HT-29 (cell line): ENCODE results near the gene RAB7B. TPM values are rescaled to one million over a fixed set of nuclear protein-coding genes. Genes with fewer than 3 reads are reported as not detected.

Experiments
- DNase-seq: peaks from one replicate; pipeline ENCODE4 v3.0.0-alpha.2; 2015; ENCODE audit warnings: low spot score
- total RNA-seq: library from RNA; depleted of rRNA; stranded (reverse); fragments of >200 nt; shearing (Covaris generic); gene quantifications from 2 replicates; pipeline ENCODE4 v1.2.3, GENCODE V29; 2014

RAB7B gene
- total RNA-seq, 1 experiment from 2014 or later, result 9.0 TPM

GRCh38 chr1:206022766-206023165 is 19.6 kb upstream of the RAB7B start:
- DNase-seq, result no peak

- DNase-seq, result peak; percentile 80
These were observed 18.6 kb upstream of the RAB7B start for GRCh38 chr1:206021626-206022365.

DNA sequence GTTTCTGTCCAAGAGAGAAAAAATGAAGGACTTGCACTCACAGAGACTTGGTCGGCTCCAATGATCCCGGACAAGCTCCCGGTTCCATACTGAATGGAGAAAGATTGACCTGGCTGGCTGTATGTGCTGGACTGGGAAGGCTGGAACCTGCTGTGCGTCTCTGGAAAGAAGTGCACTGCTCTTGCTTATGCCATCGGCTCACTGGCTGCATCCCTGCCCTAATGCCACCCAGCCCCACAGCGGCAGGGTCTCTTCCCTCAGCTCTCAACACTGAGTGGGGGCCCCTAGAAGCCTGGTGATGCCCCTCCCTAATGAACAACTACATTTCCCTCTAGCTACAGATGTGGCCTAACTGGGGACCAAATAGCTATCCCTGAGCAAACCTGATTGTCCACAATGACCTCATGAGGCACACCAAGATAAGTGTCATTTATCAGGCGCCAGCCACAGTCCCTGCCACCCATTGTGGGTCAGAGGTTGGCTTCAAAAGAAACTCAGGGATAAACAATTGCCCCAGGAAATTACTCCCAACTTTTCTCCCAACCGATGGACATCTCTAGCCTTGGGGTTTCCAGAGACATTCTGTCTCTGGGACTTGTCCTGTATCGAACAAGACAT is 17.9 kb upstream of the RAB7B start:
- peak; percentile 86 for DNase-seq

- DNase-seq, result no peak
These were observed 17.3 kb upstream of the RAB7B start for GRCh38 chr1:206020393-206021007.

- DNase-seq, result no peak
These were observed 11.9 kb upstream of the RAB7B start for GRCh38 chr1:206015071-206015470.

DNA sequence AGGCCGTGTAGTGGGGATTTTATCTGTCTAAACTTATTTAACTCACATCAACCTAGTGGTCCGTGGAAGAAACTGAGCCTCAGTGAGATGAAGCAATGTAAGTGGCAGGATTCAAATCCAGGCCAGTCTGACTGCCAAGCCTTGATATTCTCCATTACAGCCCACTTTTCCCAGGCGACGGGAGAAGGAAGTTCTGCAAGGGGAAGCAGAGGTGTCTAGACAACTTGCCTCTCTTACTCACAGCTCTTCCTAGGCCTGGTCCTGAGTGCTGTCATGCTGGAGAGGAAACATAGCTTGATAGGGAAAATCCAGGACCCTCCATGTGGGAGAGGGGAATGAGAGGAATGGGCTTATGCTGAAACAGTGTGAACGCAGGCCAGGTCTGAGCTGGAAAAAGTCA is 11.4 kb upstream of the RAB7B start:
- no peak for DNase-seq

DNA sequence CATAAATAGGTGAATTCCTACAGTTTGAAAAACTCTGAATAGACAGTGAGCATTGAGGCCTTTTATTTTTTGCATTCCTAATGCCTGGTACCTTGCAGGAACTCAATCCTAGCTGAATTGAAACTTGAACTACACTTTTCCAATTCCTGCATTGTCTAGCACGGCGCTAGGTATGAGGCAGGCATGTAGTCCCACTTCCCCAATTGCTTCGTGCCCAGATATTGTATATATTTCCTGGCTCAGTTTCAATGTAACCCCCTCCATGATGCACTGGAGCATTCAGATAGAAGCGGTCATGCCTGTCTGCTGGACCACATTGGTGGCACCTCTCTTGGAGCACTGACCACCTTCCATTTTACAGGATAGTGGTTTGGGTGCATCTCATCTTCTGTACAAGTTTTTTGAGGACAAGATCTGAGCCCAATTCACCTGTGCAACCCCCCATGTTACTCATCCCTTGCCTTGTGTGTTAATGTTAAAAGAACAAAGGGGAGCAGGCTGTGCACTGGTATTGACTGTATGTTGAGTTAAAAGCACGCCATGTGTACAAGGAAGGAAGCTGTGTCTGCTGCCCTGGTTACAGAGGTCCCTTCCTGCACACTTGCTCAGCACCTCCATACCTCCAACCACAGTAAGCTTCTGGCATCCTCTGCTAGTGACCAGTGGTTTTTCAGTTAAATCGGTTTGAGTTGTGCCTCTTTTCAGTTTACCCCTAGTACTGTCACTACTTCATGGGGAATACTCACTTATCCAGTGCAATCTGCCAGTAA is 10.0 kb upstream of the RAB7B start:
- DNase-seq, result no peak

DNA sequence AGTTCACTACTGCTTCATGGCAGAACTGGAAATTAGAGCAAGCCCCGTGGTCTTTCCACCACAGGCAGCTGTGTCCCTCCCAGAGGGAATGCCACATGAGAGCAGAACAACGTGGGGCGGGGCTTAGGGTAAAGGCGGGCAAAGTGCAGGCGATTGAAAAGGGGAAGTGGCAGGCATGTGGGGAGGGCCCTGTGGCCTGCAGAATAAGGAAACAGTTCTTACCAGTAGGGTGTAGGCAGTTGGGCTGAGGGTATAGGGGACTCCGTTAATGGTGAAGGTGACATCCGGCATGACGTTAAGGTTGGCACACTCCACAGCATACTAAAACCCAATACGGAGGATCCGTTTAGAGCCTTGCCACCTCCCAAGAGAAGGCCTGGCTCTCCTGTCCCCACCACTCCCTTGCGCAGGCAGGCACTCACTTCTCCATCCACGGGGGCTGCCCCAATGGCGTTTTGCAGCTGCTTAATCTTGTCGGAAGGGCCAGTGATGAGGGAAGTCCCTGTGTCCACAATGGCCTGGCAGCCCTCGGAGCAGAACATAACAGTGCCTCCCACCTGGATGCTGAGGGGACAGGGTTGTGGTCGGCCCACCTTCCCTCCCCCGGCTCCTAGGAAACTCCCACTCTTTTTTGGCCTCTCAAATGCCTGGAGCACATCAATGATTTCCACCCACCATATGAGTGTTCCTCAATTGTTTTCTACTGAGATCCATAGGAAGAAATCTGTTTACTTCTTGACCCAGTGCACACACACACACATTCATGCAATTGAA is 9.1 kb upstream of the RAB7B start:
- peak; percentile 81 for DNase-seq

GRCh38 chr1:206011057-206011456 is 7.9 kb upstream of the RAB7B start:
- DNase-seq, result no peak

- no peak for DNase-seq
These were observed 6.9 kb upstream of the RAB7B start for GRCh38 chr1:206010060-206010459.

DNA sequence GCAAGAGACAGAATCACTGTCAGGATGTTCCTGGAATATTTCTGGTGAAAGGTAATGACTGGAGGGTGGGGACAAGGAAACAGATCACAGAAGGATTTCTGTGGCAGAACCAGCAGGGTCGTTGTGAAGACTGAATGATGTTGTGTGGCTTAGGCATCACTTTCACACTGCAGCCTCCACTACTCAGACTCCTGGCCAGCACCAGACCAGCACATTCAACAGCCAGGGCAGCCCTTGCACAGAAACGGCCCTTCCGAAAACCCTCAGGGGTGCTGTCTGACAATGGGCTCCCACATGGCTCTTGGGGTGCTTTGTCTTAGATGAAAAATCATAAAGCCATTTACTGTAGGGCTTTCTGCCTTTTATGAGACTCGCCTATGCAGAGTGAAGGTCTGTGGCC is 3.8 kb upstream of the RAB7B start:
- DNase-seq, result no peak

- DNase-seq, result peak; percentile 20
These were observed 2.6 kb upstream of the RAB7B start for GRCh38 chr1:206005778-206006180.

GRCh38 chr1:206005234-206005633 is 2.0 kb upstream of the RAB7B start:
- peak; percentile 86 for DNase-seq

DNA sequence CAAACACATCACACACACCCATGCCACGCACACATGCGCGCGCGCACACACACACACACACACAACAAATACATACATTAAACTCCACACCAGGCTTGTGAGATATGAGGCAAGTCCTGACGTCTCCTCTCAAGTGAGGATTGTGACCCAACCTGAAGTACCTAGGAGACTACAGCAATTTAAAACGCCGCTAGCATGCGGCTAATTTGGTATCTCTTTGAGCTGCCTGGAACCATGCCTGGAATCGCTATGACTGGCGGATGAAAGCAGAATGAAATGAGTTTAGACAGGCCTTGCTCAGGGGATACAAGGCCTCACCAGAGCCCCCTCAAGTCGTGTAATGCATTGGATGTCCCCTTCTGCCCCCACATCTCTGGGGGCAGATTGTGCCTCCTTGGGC is 1.6 kb upstream of the RAB7B start:
- peak; percentile 70 for DNase-seq

GRCh38 chr1:206003854-206004800 is 932 bp upstream of the RAB7B start:
- DNase-seq, result no peak

GRCh38 chr1:206002160-206002559 is 1.0 kb downstream of the RAB7B start:
- DNase-seq, result no peak

GRCh38 chr1:206001476-206001888 is 1.7 kb downstream of the RAB7B start:
- peak; percentile 56 for DNase-seq

- DNase-seq, result peak; percentile 53
These were observed 2.4 kb downstream of the RAB7B start for GRCh38 chr1:206000641-206001339.

- DNase-seq, result no peak
These were observed 4.5 kb downstream of the RAB7B start for GRCh38 chr1:205998457-205999241.
